RWPE1 (cell line): ENCODE data around the gene CDKN2C.
"Not testable (repeated sequence)": the region's sequence is repeated elsewhere in the genome, so short reads cannot be mapped to it uniquely, and the experiment has no call there.

Source experiments
- CTCF ChIA-PET: fragments of 350-600 bp; sonication (Branson Sonifier 250); formaldehyde crosslinking; extraction: SDS; loops from one replicate; lab custom pipeline; 2021; lab: Yijun Ruan, JAX
- POLR2A ChIA-PET: fragments of 400-600 bp; formaldehyde crosslinking; extraction: SDS; loops from one replicate; lab custom pipeline; 2020; ENCODE audit warnings: antibody characterized with exemption; ENCODE audit not compliant: low non-redundant PET; lab: Yijun Ruan, JAX
- DNase-seq: peaks from one replicate; pipeline ENCODE4 v3.0.0; 2012; ENCODE audit warnings: low spot score
- H3K27ac ChIP-seq: fragments of 450-650 bp; 2 replicates; pipeline ENCODE4 v1.5.1; 2017
- CTCF ChIP-seq: fragments of 450-650 bp; conservative IDR thresholded peaks from 2 replicates; pipeline ENCODE4 v1.5.1; 2017; ENCODE audit warnings: low read depth, mild to moderate bottlenecking

CDKN2C gene

GRCh38 chr1:50994997-50995396, 25.0 kb downstream of the CDKN2C start:
- TF ChIP-seq CTCF: no peak
- POLR2A ChIA-PET: no interaction called here
- DNase-seq: no peak
- CTCF ChIA-PET: no interaction called here
- H3K27ac ChIP-seq: no peak overlapping the region

GRCh38 chr1:50995651-50996050, 25.6 kb downstream of the CDKN2C start:
- DNase-seq: no peak
- ChIA-PET CTCF (no interaction called here), POLR2A (no interaction called here)
- no peak for TF ChIP-seq CTCF
- H3K27ac ChIP-seq: no peak overlapping the region

GRCh38 chr1:50996083-50996482, 26.0 kb downstream of the CDKN2C start:
- no peak for TF ChIP-seq CTCF
- POLR2A ChIA-PET: no interaction called here
- no peak overlapping the region for H3K27ac ChIP-seq
- CTCF ChIA-PET: no interaction called here
- no peak for DNase-seq

- POLR2A ChIA-PET, DNase-seq, H3K27ac ChIP-seq, CTCF ChIA-PET: not testable (repeated sequence)
Observed at GRCh38 chr1:50999375-50999774, 29.3 kb downstream of the CDKN2C start.

GRCh38 chr1:51000160-51000559, 30.1 kb downstream of the CDKN2C start:
- CTCF ChIA-PET: interaction anchor here (0.6 to 1.0 kb wide), 2 partner anchors 226 to 1272 kb away, joined by 3 read pairs; no protein-coding TSS in a partner anchor
- H3K27ac ChIP-seq: no peak overlapping the region
- TF ChIP-seq CTCF: no peak
- POLR2A ChIA-PET: no interaction called here
- no peak for DNase-seq

- TF ChIP-seq CTCF: no peak
- ChIA-PET POLR2A (no interaction called here), CTCF (interaction anchor here (0.6 to 1.0 kb wide), 2 partner anchors 226 to 1273 kb away, joined by 3 read pairs; no protein-coding TSS in a partner anchor)
- no peak for DNase-seq
- H3K27ac ChIP-seq: no peak overlapping the region
Observed at GRCh38 chr1:51000651-51001050, 30.6 kb downstream of the CDKN2C start.

- ChIA-PET POLR2A (no interaction called here), CTCF (no interaction called here)
- no peak for TF ChIP-seq CTCF
- no peak overlapping the region for H3K27ac ChIP-seq
- DNase-seq: no peak
Observed at GRCh38 chr1:51002516-51002915, 32.5 kb downstream of the CDKN2C start.

- H3K27ac ChIP-seq, CTCF ChIA-PET, POLR2A ChIA-PET, DNase-seq: not testable (repeated sequence)
Observed at GRCh38 chr1:51005549-51005948, 35.5 kb downstream of the CDKN2C start.
